NCI-H82 treated with DMSO at 0.1 percent for 48 hours (cell line): ENCODE results near the gene ARID1B.

Experiments
- DNase-seq: peaks from one replicate; lab custom pipeline; 2025; ENCODE audit not compliant: unreplicated experiment; lab: John Stamatoyannopoulos, UW

The ARID1B gene

GRCh38 chr6:157218371-157219198 is 441.4 kb downstream of the ARID1B start:
- no peak for DNase-seq

- no peak for DNase-seq
These were observed 442.3 kb downstream of the ARID1B start for GRCh38 chr6:157219201-157220200.

GRCh38 chr6:157220485-157220884 is 443.3 kb downstream of the ARID1B start:
- no peak for DNase-seq

GRCh38 chr6:157221049-157221816 is 444.1 kb downstream of the ARID1B start:
- peak; percentile 61 for DNase-seq

GRCh38 chr6:157221817-157222175 is 444.6 kb downstream of the ARID1B start:
- no peak for DNase-seq

GRCh38 chr6:157222201-157222981 is 445.2 kb downstream of the ARID1B start:
- DNase-seq: no peak

GRCh38 chr6:157223021-157223430 is 445.8 kb downstream of the ARID1B start:
- no peak for DNase-seq

- DNase-seq: no peak
These were observed 446.3 kb downstream of the ARID1B start for GRCh38 chr6:157223511-157223910.

- no peak for DNase-seq
These were observed 447.2 kb downstream of the ARID1B start for GRCh38 chr6:157224178-157224950.

- no peak for DNase-seq
These were observed 447.9 kb downstream of the ARID1B start for GRCh38 chr6:157224951-157225574.

GRCh38 chr6:157225575-157225995 is 448.4 kb downstream of the ARID1B start:
- no peak for DNase-seq

- no peak for DNase-seq
These were observed 448.9 kb downstream of the ARID1B start for GRCh38 chr6:157226026-157226625.

- DNase-seq: no peak
These were observed 449.6 kb downstream of the ARID1B start for GRCh38 chr6:157226761-157227160.

- no peak for DNase-seq
These were observed 450.3 kb downstream of the ARID1B start for GRCh38 chr6:157227202-157228166.

- no peak for DNase-seq
These were observed 451.4 kb downstream of the ARID1B start for GRCh38 chr6:157228426-157229131.

- no peak for DNase-seq
These were observed 452.0 kb downstream of the ARID1B start for GRCh38 chr6:157229132-157229618.

GRCh38 chr6:157229713-157230112 is 452.5 kb downstream of the ARID1B start:
- DNase-seq: no peak
